SHP77 (cell line): ENCODE measurements around the gene ZC3H13.

Source experiments
- DNase-seq, 2 experiments: peaks; one replicate each; lab custom pipeline; 2025; lab: John Stamatoyannopoulos, UW

The ZC3H13 gene

DNA sequence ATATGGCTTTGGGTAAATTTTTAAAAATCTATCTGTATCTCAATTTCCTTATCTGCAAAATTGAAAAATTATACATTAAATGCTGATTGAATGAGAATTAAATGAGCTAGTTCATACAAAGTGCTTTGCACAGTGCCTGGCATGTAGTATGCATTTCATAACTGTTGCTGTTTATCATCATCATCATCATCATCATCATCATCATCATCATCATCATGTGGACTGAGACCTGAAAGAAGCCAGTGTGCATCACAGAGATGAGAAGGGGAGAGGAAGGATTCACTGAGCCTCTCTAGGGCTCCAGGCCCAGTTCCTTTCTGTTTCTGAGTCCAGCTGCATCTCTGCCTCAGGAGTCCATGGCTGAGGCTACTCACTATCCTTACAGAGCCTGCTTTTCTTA lies 6.9 kb upstream of the ZC3H13 start:
- DNase-seq = no peak

DNA sequence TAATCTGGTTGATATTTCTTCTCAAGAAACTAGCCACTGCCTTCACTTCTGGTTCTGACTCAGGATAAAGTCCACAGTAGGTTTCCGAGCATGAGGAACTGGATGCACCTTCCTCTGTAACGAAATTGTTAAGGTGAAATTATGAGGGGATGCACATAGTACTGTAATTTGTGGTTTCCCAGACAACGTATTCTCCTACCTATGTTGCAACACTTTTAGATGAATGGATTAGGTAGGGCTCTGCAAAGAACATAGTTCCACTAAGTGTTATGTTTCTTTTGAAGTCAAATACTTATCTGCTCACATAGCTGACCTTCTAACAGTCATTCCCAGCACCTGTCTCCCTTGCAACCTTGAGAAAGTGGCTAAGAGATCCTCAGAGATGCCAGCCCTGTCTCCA lies 5.7 kb upstream of the ZC3H13 start:
- no peak for DNase-seq

- no peak for DNase-seq
Observed at GRCh38 chr13:46057256-46058015, 4.9 kb upstream of the ZC3H13 start.

DNA sequence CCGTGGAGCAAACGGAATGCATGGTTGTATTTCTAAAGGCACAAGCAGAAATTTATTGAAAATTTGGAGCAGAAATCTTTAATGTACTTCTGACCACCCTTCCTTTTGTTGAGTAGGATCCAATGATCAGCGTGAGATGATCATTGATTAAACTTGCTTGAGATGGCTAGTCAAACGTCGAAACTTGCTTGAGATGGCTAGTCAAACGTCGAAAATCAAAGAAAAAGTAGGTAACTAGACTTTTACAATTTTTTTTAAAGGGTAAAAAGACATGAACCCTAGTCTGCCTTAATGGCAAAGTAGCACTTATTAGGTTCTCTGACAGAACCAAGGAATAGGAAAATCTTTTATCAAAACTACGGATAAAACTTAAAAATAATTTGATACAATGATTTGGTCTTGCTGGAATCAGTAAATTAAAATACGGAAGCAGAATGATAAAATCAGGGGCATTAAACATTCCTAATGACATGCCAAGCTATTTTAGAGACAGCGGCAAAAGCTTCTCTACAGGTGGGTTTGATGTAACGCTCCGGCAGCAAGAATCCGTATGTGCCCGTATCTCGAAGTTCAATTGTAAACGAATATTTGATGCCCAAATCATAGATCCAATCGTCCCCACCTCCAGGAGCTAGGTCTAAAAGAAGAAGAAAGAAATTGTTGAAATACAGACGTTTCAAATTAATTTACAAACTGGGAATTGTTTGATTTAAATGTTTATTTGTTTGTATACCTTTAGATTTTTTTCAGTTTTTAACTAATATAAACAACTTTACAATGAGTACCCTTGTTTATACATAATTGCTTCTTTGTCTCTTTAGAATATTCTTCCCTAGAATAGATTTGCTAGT lies 841 bp upstream of the ZC3H13 start:
- DNase-seq = peak in 1 of 2 experiments; percentile 6

- DNase-seq = no peak
Observed at GRCh38 chr13:46051968-46052318, 603 bp downstream of the ZC3H13 start.

- DNase-seq = no peak
Observed at GRCh38 chr13:46050771-46051170, 1.8 kb downstream of the ZC3H13 start.

DNA sequence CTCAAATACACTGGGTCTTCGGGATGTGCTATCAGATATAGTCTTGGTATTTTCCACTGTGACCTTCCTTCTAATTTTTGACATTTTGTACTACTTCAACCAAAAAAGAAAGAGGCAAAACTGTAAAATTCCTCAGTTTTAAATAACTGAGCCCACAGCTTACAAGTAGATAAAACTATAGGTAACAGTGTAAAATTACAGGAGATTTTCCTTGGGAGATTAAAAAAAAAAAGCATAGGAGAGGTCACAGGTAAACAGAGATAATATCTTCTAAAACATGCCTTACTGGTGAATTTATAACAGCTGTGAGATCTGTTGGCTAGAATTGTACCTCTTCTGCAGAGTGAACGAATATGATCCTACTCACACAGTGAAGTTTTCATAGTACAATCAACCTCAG lies 7.1 kb downstream of the ZC3H13 start:
- DNase-seq = no peak

DNA sequence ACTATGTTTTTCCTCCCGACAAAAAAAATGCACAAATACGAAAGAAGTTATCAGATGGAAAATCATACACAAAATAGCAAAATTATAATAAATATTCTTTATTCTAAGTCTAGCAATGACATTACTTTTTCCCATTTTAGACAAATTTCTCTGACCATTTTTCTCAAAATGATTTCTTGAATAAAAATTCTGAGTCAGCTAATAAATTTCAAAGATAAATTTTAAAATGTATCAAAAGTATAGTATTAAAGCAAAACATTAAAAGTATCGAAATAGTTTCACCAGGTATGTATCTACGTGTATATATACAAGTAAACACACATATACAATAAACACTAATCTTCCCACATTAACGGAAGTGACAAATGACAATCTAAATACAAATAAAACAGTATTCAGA lies 8.9 kb downstream of the ZC3H13 start:
- DNase-seq = no peak

DNA sequence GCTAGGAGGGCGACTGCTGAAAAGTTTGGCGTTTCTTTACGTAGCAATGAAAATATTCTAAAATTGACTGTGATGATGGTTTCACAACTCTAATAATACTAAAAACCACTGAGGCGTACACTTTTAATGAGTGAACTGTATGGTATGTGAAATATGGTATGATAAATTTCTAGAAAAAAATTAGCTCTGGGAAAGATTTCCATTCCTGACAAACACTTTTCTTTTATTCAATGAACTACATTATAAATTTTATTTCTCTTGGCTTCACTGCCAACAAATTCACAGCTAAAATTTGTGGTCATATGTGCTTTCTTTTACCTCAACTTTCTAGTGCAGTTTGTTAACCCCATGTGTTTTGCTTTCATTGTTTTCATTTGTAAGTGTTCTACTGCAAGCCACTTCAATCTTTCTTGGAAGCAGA lies 11.1 kb downstream of the ZC3H13 start:
- DNase-seq = no peak

- no peak for DNase-seq
Observed at GRCh38 chr13:46040763-46041162, 11.8 kb downstream of the ZC3H13 start.

DNA sequence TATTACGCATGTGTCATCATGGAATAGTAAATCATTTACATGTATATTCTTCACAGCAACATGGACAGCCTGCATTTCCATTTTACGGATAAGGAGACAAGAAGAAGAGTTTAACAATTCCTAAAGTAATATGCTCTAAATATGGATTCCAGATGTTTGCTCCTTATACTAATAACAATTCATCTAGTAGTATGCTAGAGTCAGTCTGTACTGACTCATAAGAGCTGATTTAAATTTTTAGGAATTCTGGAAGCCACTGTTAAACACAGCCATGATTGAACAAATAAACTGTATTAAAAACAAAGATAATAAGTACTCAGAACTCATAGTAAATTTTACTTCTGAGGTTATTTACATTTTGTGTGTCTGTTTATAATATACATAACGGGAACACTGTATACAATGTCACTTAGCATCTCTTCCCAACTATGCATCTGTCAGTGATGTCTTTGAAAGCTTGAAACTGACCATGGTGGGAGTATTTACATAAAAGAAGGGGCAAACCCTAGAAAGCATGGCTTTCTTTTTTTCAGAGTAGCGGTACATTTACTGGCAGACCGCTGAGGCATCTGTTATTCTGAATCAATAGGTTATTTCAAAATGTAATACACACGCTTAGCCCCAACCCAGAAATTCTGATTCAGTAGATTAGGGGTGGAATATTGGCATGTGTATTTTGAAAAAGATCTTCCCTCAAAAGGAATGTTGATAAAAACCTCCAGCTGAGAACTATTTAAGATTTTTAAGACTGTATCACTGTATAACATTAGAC lies 12.9 kb downstream of the ZC3H13 start:
- no peak for DNase-seq

GRCh38 chr13:46038296-46038695 lies 14.2 kb downstream of the ZC3H13 start:
- no peak for DNase-seq

DNA sequence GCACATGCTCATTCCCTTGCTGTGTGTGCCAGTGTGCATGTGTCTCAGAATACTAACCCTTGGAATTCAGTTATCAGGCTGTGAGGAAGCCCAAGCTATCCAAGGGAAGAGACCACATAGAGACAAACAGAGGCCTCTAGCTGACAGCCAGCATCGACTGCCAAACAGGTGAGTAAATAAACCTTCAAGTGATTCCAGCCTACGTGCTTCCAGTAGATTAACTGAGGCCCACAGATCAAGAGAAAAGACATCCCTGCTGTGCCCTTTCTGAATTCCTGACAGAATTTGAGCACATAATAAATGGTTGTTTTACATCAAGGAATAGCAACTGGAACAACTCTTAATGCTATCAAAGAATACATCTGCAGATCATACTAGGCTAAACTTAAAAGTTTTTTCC lies 17.5 kb downstream of the ZC3H13 start:
- DNase-seq = peak; percentile 48 to 80

- DNase-seq = no peak
Observed at GRCh38 chr13:46032341-46032740, 20.2 kb downstream of the ZC3H13 start.

DNA sequence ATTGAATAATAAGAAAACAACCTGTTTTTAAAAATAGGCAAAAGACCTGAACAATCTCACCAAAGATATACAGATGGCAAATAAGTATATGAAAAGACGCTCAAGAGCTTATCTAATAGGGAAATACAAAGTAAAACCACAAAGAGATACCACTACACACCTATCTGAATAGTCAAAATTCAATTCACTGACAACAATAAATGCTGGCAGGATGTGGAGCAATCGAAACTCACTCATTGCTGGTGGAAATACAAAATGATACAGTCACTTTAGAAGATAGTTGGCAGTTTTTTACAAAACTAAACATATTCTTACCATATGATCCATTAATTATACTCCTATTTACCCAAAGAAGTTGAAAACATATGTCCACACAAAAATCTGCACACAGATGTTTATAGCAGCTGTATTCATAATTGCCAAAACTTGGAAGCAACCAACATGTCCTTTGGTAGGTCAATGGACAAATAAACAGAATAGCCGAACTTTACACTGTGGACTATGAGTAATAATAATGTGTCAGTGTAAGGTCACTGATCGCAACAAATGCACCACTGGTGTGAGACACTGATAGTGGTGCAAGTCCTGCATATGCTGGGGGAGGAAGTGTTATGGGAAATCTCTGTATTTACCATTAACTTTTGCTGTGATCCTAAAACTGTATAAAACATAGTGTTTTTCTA lies 20.8 kb downstream of the ZC3H13 start:
- no peak for DNase-seq

DNA sequence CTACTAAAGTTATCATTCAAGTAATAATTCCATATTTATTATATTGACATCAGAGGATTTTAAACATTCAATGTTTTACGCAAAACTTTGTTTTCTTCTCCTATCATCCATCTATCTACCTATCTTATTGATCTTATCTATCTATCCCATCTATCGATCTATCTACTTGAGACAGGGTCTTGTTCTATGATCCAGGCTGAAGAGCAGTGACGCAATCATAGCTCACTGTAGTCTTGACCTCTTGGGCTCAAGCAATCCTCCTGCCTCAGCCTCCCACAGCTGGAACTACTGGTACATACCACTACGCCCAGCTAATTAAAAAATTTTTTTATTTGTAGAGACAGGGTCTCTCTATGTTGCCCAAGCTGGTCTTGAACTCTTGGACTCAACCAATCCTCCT lies 27.4 kb downstream of the ZC3H13 start:
- DNase-seq = no peak

- DNase-seq = no peak
Observed at GRCh38 chr13:46022481-46022880, 30.1 kb downstream of the ZC3H13 start.

DNA sequence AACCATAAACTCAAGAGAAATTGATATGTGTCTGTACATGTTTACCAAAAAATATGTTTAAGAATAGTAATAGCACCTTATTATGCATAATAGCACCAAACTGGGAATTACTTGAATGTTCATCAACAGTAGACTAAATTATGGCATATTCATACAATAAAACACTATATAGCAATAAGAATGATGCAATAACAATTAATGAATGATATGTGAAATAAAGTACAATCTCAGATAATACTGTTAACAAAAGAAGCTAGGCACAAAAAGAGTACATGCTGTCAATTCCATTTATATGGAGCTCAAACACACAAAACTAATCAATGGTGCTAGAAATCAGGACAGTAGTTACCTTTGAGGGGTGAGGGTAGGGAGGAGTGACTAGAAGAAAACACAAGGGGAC lies 36.3 kb downstream of the ZC3H13 start:
- DNase-seq = no peak

- DNase-seq = no peak
Observed at GRCh38 chr13:46015366-46015765, 37.2 kb downstream of the ZC3H13 start.

- DNase-seq = no peak
Observed at GRCh38 chr13:46012404-46012803, 40.1 kb downstream of the ZC3H13 start.

DNA sequence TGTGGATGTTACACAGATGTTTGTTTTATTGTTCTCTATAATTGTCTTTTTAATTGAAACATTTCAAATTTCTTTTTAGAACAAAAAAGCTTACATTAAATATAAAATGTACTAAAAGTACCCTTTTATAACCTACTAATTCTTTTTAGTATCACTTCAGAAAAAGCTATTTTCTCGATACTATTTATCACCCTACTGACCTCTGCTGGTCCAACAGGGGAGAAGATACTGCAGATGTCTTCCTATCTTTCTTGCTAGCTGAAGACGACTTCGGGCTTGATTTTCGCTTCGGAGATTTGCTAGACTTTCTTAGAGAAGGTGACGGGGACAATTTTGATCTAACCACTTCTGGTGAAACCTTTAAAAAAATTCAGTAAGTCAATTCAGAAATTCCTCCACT lies 42.4 kb downstream of the ZC3H13 start:
- no peak for DNase-seq

DNA sequence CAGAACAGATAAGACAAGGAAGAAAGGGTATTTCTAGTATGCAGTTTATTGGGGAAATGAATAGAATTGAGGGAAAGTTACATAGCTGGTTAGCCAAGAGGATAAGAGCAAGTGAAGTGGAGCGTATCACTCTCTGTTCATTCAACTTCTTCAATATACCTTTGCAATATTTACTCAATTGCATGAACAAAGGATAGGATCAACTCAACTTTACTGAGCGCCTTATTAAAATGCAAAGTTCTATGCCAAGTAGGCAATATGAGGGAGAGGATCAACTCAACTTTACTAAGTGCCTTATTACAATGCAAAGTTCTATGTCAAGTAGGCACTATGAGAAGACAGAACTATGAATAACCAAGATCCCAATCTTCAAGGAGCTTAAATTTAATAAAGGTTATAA lies 43.9 kb downstream of the ZC3H13 start:
- DNase-seq = no peak
